GM12801 (cell line): ENCODE measurements around the gene DENND2A.

ENCODE experiments used
- TF ChIP-seq, protein P1 (sequence below): IDR thresholded peaks from one replicate; pipeline ENCODE4 v1.5.1; 2011; ENCODE audit warnings: control low read depth; ENCODE audit not compliant: insufficient read length; ENCODE audit errors: extremely low read depth

Gene DENND2A, protein sequence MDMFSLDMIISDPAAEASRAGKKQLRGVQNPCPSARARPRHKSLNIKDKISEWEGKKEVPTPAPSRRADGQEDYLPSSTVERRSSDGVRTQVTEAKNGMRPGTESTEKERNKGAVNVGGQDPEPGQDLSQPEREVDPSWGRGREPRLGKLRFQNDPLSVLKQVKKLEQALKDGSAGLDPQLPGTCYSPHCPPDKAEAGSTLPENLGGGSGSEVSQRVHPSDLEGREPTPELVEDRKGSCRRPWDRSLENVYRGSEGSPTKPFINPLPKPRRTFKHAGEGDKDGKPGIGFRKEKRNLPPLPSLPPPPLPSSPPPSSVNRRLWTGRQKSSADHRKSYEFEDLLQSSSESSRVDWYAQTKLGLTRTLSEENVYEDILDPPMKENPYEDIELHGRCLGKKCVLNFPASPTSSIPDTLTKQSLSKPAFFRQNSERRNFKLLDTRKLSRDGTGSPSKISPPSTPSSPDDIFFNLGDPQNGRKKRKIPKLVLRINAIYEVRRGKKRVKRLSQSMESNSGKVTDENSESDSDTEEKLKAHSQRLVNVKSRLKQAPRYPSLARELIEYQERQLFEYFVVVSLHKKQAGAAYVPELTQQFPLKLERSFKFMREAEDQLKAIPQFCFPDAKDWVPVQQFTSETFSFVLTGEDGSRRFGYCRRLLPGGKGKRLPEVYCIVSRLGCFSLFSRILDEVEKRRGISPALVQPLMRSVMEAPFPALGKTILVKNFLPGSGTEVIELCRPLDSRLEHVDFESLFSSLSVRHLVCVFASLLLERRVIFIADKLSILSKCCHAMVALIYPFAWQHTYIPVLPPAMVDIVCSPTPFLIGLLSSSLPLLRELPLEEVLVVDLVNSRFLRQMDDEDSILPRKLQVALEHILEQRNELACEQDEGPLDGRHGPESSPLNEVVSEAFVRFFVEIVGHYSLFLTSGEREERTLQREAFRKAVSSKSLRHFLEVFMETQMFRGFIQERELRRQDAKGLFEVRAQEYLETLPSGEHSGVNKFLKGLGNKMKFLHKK

DNA sequence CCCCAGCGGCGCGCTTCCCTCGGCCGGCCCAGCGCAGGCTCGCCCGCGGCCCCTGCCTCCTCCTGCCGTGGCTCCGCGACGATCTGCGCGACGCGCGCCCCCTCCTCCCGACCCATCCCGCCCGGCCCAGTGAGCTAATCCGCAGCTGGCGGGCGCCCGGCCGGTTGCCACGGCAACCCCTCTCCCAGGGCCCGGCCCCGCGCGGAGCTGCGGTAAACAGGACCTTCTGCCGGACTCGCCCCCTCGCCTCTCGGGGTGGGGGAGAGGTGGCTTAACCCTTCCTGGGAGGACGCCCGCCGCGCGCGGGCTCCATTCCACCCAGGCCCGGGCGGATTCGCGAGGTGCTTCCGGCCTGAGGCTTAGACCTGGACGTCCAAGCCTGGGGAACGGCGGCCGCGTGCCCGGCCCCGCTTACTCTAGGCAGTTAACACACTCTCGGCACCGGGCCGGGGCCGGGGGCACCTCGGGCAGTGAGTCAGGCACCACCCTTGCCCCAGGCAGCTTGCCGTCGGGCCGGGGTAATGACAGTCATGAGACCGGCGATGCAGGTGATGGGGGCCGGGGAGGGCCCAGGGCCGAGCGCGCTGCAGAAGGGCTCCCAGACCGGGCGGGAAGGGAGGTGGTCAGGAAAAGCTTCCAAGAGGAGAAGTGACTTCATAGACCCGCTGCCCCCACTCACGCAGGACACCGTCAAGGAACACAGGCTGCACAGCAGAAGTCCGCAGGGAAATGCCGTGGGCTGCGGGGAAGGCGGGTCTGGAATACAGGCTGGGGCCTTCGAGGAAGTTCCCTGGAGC lies at the start of gene DENND2A:
TSS of gene DENND2A (minus strand) at position 87 of the 797 bp plus-strand sequence. CDS start 38,416 bp downstream, outside the sequence.
- TF ChIP-seq, protein P1, sequence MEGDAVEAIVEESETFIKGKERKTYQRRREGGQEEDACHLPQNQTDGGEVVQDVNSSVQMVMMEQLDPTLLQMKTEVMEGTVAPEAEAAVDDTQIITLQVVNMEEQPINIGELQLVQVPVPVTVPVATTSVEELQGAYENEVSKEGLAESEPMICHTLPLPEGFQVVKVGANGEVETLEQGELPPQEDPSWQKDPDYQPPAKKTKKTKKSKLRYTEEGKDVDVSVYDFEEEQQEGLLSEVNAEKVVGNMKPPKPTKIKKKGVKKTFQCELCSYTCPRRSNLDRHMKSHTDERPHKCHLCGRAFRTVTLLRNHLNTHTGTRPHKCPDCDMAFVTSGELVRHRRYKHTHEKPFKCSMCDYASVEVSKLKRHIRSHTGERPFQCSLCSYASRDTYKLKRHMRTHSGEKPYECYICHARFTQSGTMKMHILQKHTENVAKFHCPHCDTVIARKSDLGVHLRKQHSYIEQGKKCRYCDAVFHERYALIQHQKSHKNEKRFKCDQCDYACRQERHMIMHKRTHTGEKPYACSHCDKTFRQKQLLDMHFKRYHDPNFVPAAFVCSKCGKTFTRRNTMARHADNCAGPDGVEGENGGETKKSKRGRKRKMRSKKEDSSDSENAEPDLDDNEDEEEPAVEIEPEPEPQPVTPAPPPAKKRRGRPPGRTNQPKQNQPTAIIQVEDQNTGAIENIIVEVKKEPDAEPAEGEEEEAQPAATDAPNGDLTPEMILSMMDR = no peak

DNA sequence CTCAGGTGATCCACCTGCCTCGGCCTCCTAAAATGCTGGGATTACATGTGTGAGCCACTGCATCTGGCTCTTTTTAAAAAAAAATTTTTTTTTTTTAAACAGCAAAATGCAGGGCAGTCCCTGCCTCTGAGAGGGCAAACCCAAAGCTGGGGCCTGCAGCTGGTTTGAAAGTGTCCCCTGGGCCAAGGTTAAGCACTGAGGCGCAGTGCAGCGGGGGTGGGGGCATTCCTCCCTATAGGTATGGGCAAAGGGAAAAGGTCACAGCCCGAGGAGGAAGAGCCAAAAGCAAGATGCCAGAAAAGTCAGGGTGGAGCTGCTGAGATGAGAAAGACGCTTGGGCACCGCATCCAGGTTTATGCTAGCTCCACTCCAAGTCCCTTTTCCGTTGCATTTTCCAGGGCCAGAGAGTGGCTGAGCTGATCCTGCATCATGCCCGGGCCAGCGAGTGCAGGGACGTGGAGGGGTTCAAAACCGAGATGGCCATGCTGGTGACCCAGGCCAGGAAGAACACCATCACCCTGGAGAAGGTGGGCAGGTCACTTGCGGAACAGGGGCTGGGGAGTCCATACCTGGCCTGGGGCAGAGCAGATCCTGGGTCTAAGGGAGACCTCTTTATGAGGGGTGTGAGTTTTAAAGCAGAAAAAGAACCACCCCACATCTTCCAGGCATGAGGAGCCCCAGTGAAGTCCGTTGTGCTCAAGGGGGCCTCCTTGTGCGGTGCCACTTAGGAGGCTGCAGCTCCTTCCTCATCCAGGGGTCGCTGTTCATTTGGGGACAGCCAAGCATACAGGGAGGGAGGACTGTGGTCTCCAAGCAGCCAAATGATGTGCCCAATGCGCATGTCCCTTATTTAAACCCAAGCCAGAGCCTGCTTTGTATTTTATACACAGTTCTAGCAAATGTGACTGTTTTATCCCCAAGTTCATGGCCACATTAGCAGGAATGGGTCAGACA lies 48.9 kb upstream of the DENND2A start:
- TF ChIP-seq, protein P1 = no peak

DNA sequence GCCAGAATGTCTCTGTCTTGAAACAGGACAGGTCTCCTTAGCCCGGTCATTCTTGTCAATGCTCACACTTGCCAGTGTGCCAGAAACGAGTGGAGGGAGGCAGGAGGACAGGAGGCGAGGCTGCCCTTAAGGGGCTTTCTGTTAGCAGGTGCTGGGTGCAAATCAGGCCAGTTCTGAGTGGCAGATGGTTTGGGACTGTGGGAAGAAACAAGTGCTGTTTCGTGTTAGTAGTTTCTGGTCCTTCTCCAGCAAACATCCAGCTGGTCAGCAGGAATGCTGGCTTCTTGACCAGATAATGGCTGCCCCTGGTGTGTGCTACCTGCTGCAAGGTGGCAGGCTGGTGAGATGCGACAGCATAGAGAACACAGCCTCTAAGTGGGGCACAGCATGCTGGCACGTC lies 47.7 kb upstream of the DENND2A start:
- TF ChIP-seq, protein P1 = no peak

DNA sequence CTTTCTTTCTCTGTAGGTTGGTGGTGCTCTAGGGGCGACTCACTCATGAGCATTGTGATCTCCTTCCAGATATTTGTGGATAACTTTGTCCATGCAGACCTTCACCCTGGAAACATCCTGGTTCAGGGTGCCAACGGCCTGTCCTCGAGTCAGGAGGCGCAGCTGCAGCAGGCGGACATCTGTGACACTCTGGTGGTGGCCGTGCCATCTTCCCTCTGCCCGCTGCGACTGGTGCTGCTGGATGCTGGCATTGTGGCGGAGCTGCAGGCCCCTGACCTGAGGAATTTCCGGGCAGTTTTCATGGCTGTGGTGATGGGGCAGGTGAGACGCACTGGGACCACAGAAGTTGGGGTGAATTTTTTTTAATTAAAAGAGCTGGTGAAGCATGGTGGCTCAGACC lies 46.3 kb upstream of the DENND2A start:
- TF ChIP-seq, protein P1 = no peak

DNA sequence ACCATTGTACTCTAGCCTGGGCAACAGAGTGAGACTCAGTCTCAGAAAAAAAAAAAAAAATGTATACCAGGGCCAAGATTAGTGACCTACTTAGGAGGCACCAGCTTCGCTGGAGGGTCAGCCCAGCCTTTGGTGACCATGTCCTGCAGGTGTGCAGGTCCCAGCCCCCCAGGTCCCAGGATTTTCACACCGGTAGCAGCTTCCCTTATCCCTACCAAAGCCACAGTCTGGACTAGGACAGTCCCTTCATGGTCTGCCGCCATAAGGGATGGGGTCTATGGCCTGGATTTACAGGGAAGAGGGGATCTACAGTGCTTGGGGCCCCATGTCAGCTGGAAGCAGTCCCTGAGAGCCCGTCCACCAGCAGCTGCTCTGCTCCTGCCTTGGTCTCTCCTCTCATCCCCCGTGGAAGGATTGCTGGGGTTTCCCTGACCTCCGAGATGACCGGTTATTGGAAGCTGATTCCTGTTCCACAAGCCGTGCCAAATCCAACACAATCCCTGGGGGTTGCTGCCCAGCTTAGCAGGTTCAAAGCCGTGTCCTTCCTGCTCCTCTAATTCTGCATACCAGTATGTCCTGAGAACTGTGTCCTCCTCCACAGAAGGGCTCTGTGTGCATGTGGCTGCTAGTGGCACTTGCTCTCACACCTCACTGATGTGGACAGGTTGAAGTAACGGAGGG lies 44.9 kb upstream of the DENND2A start:
- TF ChIP-seq, protein P1 = no peak
